Left cardiac atrium (tissue), 4 donors: ENCODE data around the gene MPV17. TPM values are rescaled to one million over a fixed set of nuclear protein-coding genes. Genes with fewer than 3 reads are reported as not detected.
A peak's percentile ranks its signal among the peaks of the same experiment; 100 is the strongest.
"Not testable (repeated sequence)": the region's sequence is repeated elsewhere in the genome, so short reads cannot be mapped to it uniquely, and the experiment has no call there.

ENCODE experiments used
- ATAC-seq, 2 donors: fragments of 200-7000 bp; cut with Tn5 transposase; one replicate each; pipeline ENCODE4 v1.9.1; 2020; ENCODE audit warnings: mild to moderate bottlenecking in 2 of 2, moderate library complexity in 2 of 2
- DNase-seq: peaks from one replicate; pipeline ENCODE4 v3.0.0-alpha.2; 2020
- intact Hi-C, 2 donors: fragments of 100-400 bp; cut with DNase I; formaldehyde crosslinking; loops; one replicate each; pipeline versions ENCODE4 v1.14.1 to v1.15.1; 2022 to 2023
- total RNA-seq, 2 donors: library from RNA; stranded (reverse); fragmentation: NEBNext Ultra II Directional; extraction: Animal tissue kit (Norgen Biotek cat#: 25700); gene quantifications; one replicate each; pipeline ENCODE4 v1.2.1, GENCODE V29; 2021
- donor health status: DM: no; HTN: yes; CAD: no.
- donor health status: DM: no; HTN: yes; CAD: no; lungs with severe emphysema.
- donor health status: DM: yes; HTN: yes; CAD: no.
- donor health status: Dilated cardiomyopathy.

The MPV17 gene
- total RNA-seq, 2 donors from 2014 or later: 52.7 to 60.9 TPM

DNA sequence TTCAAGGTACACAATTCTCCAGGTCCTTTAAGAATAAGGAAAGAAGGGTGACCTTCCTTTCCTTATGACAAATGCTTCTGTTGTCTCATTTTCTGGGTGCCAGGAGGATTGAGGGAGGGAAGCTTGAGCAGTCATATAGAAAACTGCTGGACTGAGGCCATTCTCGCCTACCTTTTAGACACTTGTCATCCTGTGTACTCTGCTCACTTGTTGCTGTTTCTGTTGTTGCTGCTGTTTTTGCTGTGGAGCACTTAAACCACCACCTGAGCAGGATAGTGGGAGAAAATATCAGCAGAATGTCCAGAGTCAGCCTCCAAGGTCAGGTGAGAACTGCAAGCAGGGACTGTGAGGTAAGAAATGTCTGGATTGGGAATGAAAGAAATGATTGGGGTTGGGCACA lies 44.9 kb downstream of the MPV17 start:
- DNase-seq (no peak), ATAC-seq (no peak)
- intact Hi-C loops: no loop called here

DNA sequence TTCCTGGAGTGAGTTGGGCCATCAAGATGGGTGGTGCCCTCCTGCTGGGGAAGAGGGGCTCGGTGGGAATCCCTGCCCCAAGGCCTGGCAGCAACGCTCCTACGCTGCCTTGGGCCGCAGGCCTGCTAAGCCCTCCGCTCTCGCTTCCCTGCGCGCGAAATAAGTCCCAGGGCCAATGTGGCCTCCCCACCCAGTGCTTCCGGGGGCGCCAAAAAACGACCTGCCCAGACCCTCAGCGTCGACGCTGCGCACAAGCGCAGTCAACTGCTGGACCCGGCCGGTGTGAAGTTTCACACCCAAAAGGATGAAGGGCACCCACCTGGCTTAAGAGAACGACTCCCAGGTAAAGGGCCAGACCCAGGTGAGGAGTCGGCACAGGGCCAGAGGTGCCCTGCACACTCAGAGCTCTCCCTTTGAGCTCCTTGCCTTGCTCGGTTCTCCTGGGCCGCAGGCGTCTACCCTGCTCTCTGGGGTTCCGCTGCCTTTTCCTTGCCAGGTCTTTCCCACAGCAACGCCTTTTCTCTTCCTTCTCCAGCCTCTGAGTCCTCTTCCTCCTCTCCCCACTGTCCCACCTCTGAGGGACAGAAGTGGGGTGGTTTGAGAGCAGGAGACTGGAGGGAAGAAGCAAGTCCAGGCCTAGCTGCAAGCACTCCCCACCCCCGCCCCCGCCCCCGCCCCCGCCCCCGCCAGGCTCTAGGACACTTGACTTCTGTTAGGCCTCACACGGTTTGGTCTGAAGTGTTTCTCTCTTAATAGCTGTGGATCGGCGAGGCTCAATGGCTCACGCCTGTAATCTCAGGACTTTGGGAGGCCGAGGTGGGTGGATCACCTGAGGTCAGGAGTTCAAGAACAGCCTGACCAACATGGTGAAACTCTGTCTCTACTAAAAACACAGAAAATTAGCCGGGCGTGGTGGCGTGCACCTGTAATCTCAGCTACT lies 47.4 kb downstream of the MPV17 start, which contains the start of gene DNAJC5G:
TSS of gene DNAJC5G (plus strand) at position 223 of the 940 bp plus-strand sequence. CDS start 1,296 bp downstream, outside the sequence.
- ATAC-seq (no peak), DNase-seq (no peak)
- intact Hi-C loops: no loop called here

GRCh38 chr2:27272537-27273522 lies 50.1 kb downstream of the MPV17 start:
- ATAC-seq, intact Hi-C loops, DNase-seq: not testable (repeated sequence)

DNA sequence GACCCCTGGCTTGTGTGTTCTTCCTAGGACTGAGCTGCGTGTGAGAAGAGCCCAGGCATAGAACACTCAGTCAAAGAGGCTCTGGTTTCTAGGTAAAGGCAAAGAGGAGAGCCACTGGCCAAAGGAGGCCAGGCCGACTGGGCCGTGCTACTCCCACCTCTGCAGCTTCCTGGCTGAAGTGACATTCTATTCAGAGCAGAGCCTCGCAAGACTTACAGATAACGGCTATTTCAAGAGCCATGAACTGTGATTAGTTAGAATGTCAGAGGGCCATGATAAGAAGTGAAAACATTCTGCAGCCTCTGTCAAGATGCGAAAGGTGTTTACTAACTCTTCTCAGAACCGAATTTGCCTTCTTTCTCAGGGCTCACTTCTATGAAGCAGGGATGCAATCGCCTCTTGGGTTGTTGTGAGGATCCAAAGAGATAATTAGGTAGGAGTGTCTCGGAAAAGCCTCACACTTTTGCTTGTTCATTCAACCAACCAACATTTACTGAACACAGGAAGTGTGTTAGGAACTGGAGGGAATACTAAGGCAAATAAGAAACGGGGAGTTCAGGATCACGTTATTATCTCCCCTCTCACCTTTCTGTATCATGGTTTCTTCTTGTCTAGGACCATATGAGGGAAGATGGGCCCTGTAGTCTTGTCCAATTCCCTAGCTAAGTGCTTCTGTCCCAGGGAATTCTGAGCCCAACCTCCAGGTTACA lies 51.1 kb downstream of the MPV17 start:
- peak; percentile 83 to 85 for ATAC-seq
- intact Hi-C loops: no loop called here
- DNase-seq: no peak

DNA sequence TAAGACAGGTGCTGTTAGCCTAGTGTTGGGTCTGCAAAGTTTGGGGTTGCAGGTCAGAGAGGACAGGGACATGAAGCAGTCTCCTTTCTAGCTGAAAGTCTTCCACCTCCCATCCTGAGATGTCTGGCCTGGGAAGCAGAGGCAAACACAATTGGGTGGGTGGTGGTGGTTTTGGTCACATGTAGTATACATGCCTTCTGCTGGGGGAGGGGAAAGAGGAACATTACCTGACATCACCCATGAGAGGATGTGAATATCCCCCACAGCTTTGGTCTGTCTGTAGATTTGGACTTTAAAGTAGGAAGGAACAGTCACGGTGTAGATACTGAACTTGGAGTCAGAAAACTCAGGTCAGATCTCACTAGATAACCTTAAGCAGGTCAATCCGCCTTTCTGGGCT lies 52.2 kb downstream of the MPV17 start:
- ATAC-seq: no peak
- DNase-seq: no peak
- intact Hi-C loops: no loop called here

DNA sequence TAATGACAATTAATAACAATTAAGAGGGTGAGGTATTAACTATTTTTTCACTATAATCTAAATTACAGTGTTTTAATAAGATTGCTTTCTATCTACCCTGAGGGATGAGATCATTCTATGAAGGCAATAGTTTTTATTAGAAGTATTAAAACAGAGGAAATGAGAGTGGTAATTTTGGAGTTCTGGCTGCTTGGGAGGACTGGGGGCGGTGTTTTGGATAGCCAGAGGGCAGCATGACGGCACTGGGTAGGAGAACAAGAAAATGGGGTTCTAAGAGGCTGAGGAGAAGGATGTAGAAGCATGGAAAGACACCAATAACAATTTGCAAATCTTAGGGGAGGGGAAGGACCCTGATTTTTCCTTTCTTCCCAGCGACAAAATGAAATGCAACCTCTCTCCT lies 52.8 kb downstream of the MPV17 start:
- intact Hi-C loops: no loop called here
- ATAC-seq (no peak), DNase-seq (no peak)

GRCh38 chr2:27268296-27268695 lies 54.6 kb downstream of the MPV17 start:
- intact Hi-C loops, DNase-seq, ATAC-seq: not testable (repeated sequence)

GRCh38 chr2:27265536-27265870 lies 57.4 kb downstream of the MPV17 start:
- no peak for ATAC-seq
- intact Hi-C loops: no loop called here
- DNase-seq: no peak

GRCh38 chr2:27264753-27265535 lies 58.0 kb downstream of the MPV17 start:
- peak; percentile 82 for DNase-seq
- peak; percentile 67 to 72 for ATAC-seq
- intact Hi-C loops: no loop called here

DNA sequence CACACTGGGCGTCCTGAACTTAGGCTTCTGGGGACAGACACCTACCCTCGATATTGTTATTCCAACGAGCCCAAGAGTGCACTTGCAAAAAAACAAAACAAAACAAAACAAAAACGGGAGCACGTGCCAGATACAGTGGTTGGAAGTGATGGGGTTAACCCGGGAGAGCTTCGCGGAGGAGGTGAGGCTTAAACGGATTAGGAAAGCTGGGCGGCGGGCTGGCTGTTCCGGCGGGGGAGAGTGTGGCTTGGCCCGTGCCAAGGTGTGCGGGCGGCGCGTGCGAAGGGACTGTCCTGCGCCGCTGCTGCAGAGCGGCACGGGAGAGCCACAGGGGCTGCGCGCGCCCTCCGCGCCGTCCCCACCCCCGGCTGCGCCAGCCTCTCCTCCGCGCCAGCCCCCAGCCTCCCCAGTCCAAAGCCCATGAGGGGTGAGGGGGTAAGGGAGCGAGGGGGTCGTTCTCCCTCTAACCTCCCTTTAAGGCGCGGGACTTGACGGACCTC lies 58.6 kb downstream of the MPV17 start:
- intact Hi-C loops: no loop called here
- ATAC-seq (peak; percentile 31 to 58), DNase-seq (no peak)

GRCh38 chr2:27263287-27264252 lies 59.3 kb downstream of the MPV17 start:
- no peak for DNase-seq
- intact Hi-C loops: no loop called here
- no peak for ATAC-seq

GRCh38 chr2:27262379-27263286 lies 60.3 kb downstream of the MPV17 start, which contains the start of gene SLC30A3:
SLC30A3 (minus strand) TSS chr2:27263047; CDS start chr2:27262906, 141 bp downstream.
- intact Hi-C loops: no loop called here
- ATAC-seq (peak; percentile 86), DNase-seq (peak; percentile 81)

GRCh38 chr2:27261926-27262298 lies 61.0 kb downstream of the MPV17 start:
- intact Hi-C loops: no loop called here
- DNase-seq: no peak

GRCh38 chr2:27261241-27261925 lies 61.5 kb downstream of the MPV17 start:
- intact Hi-C loops: no loop called here
- no peak for DNase-seq
- no peak for ATAC-seq

More at GRCh38 chr2:27261926-27262298, 61.0 kb downstream of the MPV17 start:
- ATAC-seq: no peak
